LNCaP clone FGC (cell line): ENCODE results near the gene TMEM86B.

ENCODE experiments used
- DNase-seq: peaks from one replicate; pipeline ENCODE4 v3.0.0-alpha.2; 2011; ENCODE audit warnings: low read depth
- H3K4me3 ChIP-seq: 2 replicates; pipeline ENCODE4 v1.5.1; 2011; ENCODE audit warnings: mild to moderate bottlenecking, low read depth, low read length, control low read depth
- TF ChIP-seq, protein P1 (sequence below): IDR thresholded peaks from 2 replicates; pipeline ENCODE4 v1.5.1; 2012; ENCODE audit warnings: mild to moderate bottlenecking; ENCODE audit not compliant: control insufficient read depth, insufficient read depth; ENCODE audit errors: extremely low read depth

TMEM86B gene

DNA sequence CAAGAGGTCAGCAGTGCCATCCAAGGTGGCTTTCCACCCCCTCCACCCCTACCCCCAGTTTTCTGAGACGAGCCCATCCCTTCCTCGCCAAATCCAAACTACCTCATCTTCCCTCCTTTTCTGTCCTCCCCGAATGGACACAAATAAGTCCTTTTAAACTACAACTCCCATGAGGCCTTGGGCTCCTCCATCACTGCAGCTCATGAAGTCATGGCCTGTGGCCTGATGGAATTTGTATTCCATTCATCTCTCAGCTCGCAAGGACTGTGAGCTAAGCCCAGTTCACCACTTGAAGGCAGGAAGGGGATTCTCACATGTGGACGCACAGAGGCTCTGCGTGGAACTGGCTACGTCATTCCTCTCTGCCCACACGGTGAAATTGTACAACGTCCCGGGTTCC, 31.8 kb downstream of the TMEM86B start:
- DNase-seq = no peak
- TF ChIP-seq, protein P1, sequence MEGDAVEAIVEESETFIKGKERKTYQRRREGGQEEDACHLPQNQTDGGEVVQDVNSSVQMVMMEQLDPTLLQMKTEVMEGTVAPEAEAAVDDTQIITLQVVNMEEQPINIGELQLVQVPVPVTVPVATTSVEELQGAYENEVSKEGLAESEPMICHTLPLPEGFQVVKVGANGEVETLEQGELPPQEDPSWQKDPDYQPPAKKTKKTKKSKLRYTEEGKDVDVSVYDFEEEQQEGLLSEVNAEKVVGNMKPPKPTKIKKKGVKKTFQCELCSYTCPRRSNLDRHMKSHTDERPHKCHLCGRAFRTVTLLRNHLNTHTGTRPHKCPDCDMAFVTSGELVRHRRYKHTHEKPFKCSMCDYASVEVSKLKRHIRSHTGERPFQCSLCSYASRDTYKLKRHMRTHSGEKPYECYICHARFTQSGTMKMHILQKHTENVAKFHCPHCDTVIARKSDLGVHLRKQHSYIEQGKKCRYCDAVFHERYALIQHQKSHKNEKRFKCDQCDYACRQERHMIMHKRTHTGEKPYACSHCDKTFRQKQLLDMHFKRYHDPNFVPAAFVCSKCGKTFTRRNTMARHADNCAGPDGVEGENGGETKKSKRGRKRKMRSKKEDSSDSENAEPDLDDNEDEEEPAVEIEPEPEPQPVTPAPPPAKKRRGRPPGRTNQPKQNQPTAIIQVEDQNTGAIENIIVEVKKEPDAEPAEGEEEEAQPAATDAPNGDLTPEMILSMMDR = no peak
- H3K4me3 ChIP-seq = no peak overlapping the region

DNA sequence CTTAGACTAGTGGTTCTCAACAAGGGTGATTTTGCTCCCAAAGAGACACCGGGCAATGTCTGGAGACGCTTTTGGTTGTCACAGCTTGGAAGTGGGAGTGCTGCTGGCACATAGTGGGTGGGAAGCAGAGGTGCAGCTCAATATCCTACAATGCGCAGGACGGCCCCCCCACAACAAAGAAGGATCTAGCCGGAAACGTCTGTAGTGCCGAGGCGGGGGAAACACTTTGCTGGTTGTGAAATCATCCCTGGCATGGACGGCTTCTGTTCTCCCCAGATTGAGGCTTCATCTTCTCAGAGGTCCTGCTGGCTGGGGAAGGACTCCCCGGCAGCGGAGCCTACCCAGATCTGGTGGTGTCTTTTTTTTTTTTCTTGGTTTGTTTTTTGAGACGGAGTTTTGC, 35.1 kb downstream of the TMEM86B start:
- TF ChIP-seq, protein P1 = no peak
- no peak for DNase-seq
- no peak overlapping the region for H3K4me3 ChIP-seq

DNA sequence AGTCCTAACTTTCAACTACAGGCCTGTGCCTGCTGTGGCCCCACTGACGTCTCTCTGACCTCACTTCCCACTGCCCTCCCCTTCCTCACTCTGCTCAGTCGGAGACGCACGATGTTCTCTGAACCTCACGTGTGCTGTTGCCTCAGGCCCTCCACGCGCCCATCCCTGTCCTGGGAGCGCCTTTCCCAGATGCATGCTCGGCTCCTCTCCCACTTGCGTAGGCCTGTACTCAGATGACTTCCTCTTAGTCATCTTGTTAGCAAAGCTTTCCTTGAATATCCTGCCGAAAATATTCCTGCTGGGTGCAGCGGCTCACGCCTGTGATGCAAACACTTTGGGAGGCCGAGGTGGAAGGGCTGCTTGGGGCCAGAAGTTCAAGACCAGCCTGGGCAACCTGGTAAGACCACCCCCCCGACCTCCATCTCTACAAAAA, 39.1 kb downstream of the TMEM86B start:
- no peak overlapping the region for H3K4me3 ChIP-seq
- TF ChIP-seq, protein P1 = no peak
- no peak for DNase-seq

DNA sequence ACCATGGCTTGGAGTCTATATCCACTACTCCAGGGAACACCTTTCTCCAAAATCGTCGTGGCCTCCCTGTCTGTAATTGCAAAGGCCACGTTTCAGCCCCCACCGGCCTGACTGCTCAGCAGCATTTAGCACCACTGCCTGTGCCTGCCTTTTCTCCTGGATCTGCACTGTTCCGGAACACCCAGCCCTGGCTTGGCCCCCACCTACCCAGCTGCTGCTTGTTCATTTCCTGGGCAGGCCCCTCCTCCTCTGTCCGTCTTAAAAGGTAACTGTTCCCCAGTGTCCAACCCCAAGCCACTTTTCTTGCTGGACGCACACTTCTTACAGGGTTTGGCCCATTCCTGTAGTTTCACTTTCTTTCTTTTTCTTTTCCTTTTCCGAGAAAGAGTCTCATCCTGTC, 39.9 kb downstream of the TMEM86B start:
- no peak overlapping the region for H3K4me3 ChIP-seq
- no peak for DNase-seq
- TF ChIP-seq, protein P1 = no peak

DNA sequence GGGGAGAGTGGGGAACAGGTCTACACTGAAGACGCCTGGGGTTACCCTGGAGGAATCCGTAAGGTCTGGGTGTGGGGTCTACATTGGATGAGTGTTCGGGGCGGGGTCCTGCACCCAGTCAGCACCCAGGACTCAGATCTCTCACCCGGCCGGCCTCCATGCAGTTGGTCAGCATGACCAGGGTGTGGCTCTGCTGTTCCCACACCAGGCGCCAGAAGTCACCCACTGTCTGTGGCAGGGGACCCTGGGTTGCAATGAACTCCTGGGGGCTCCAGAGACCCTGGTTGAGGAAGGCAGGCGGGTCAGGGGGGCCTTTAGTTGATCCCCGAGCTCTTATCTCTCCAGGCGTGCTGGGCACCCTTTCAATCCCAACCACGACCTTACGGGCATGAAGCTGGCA, 42.5 kb downstream of the TMEM86B start:
- TF ChIP-seq, protein P1 = no peak
- no peak overlapping the region for H3K4me3 ChIP-seq
- DNase-seq = no peak

DNA sequence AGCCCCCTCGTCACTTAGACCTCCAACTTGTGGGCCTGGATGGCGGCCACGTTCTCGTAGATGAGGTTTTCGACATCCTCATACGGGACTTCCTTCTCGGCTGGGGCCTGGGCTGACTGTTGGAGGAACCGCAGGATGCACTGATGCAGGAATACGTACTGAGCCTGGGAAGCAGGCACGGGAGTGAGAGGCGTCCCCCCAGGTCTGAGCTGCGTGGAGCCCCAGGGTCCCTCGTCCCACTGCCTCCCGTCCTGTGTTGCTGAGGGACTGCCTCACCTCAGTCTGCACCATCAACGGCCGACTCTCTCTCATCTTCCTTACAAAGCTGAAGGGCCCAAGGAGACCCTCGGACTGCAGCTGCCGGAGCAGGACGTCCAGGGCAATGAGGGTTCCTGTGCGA, 46.8 kb downstream of the TMEM86B start:
- TF ChIP-seq, protein P1 = no peak
- no peak for DNase-seq
- no peak overlapping the region for H3K4me3 ChIP-seq
